HS-5 (cell line): Measurements from ENCODE around the gene AMPD1.

Experiments
- DNase-seq: peaks from one replicate; pipeline ENCODE4 v3.0.0-alpha.2; 2012; ENCODE audit warnings: low read depth

AMPD1 gene

DNA sequence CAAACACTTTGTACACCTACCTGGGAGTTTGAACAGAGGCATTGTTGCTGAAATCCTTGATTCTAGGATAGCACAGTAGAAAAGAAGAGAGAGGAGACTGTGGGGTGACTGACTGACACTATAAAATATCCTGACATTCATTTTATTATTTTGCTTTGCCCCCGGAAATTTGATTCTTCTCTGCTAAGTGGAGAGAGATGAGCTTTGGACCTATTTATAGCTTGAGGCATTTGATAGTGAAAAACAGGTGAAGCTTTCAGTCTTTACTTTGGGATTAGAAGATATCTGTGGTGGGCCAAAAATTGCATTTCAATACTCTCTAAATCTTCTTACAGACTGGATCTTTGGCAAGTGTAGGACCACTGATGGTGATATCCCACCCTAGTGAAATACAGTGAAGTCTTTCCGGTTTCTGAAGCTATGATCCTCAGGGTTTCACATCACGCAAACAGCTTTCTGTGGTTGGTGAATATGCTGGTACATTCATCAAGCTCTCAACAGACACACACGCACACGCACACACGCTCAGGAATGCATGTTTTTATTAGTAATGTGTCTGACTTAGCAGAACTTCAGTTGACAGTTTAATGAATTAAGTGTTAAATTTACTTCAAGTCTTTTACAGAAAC, at the start of gene AMPD1:
AMPD1 (minus strand) TSS at position 117 of the 629 bp plus-strand sequence; CDS start at position 42, 75 bp downstream.
- no peak for DNase-seq

- no peak for DNase-seq
These were observed 46.8 kb upstream of the AMPD1 start for GRCh38 chr1:114741963-114742746.

GRCh38 chr1:114740331-114740730, 45.0 kb upstream of the AMPD1 start:
- no peak for DNase-seq

GRCh38 chr1:114737314-114737849, 42.0 kb upstream of the AMPD1 start:
- no peak for DNase-seq

DNA sequence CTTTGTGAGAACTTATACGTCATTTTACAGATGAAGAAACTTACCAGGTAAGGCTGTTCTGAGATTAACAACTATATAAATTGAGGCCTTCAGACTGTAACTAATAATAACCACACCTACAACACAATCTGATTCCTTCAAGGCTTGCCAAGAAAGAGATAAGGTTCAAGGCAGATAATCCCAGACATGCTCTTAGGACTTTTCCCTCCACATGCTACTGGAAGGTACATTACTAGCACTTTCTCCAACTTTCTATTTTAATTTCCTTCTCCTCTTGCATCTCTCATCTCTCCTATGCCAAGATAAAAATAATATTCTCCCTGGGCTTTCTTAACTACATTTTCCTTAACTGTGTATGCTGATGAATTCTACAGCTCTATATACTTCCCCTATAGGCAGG, 40.1 kb upstream of the AMPD1 start:
- DNase-seq: no peak

DNA sequence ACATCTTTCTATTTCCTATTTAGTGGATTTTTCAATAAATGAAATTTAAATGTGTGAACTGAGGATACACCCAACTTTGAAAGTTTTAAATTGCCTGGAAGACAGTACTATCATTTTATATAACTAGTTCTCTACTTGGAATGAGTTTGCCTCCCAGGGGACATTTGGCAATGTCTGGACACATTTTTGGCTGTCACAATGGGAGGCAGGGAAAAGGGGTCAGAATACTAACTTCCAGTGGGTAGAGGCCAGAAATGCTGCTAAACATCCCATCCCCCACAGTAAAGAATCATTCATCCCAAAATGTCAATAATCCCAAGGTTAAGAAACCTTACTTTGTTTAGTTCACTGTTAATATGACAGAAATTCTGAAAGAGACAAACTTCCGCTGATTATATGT, 34.4 kb upstream of the AMPD1 start:
- no peak for DNase-seq

DNA sequence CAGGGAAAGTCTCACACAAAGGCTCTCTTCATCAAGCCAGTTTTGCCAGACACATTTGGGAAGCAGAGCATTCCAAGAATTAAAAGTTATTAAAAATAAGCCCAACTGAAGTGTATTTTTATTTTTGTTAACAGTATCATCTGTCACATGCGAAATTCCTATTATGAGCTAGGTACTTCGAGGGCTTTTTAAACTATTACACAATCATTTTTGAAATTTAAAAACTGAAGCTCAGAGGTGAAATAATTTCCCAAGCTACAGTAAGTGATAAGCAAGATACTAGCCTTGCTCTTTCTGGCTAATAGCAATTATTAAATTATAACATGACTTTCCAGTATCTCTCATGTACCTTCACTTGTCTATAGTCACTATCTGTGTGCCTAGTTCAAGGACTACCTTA, 33.2 kb upstream of the AMPD1 start:
- DNase-seq: no peak

- no peak for DNase-seq
These were observed 29.9 kb upstream of the AMPD1 start for GRCh38 chr1:114725230-114725629.

- DNase-seq: no peak
These were observed 28.6 kb upstream of the AMPD1 start for GRCh38 chr1:114723915-114724314.

- no peak for DNase-seq
These were observed 28.1 kb upstream of the AMPD1 start for GRCh38 chr1:114723457-114723856.

- DNase-seq: no peak
These were observed 25.1 kb upstream of the AMPD1 start for GRCh38 chr1:114720492-114720891.

DNA sequence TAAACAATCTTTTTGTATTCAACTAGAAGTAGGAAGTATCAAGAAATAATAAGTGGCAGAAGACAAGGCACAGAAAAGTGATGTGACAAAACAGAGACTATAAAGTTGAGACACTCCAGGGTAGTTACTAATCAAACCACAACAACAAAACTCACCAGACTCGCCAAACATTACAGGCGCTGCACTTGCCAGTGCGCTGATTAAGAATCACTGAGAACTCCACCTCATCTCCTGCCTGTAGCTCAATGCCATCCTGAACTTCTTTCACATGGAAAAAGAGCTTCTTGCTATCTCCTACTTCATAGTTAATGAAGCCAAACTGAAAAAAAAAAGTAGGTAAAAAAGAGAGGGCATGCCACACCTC, 24.1 kb upstream of the AMPD1 start:
- DNase-seq: no peak

GRCh38 chr1:114718661-114719423, 23.5 kb upstream of the AMPD1 start:
- peak; percentile 15 for DNase-seq

DNA sequence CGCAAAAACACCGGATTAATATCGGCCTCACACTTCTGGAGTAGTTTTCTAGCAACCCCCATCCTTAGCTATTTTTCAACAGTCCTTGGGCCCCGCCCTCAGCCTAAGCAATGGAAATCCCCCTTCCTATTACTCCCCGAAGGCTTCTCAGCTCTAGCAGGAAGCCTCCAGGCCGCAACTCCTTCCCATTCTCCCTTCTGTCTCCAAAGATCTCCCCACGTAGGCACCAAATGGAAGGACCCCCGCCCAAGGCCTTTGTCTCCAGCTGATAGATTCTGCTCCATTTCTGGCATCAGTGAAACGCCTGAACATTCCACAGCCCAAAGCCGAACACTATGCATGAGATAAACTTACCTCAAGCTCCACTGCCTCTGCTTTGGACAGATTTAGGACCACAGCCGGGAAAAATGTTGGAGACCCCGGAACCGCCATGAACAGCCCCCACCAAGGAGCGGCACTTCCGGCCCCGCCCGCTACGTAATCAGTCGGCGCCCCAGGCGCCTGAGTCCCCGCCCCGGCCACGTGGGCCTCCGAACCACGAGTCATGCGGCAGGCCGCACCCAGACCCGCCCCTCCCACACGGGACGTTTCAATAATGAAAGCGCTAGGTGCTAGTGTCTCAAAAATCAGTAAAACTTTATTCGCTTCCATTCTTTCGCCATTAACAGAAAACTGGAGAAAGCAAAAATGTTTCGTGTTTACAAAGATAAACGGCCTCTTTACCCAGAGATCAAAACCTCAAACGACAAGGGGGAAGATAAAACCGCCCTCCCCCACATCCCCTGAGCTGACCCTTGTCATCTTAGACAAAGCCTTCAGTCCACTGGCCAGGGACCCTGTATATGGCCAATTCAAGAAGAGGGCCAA, 21.2 kb upstream of the AMPD1 start, which contains the start of gene NRAS:
NRAS (minus strand) TSS at position 468 of the 867 bp plus-strand sequence. CDS start 611 bp downstream, outside the sequence.
- DNase-seq: peak; percentile 67

DNA sequence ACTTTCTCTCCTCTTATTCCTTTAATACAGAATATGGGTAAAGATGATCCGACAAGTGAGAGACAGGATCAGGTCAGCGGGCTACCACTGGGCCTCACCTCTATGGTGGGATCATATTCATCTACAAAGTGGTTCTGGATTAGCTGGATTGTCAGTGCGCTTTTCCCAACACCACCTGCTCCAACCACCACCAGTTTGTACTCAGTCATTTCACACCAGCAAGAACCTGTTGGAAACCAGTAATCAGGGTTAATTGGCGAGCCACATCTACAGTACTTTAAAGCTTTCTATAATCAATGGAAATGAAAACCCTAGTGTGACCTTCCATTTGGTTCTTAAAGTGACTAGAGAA, 20.6 kb upstream of the AMPD1 start:
- DNase-seq: peak; percentile 8

- no peak for DNase-seq
These were observed 17.6 kb upstream of the AMPD1 start for GRCh38 chr1:114712977-114713376.

GRCh38 chr1:114710360-114710759, 15.0 kb upstream of the AMPD1 start:
- DNase-seq: no peak

DNA sequence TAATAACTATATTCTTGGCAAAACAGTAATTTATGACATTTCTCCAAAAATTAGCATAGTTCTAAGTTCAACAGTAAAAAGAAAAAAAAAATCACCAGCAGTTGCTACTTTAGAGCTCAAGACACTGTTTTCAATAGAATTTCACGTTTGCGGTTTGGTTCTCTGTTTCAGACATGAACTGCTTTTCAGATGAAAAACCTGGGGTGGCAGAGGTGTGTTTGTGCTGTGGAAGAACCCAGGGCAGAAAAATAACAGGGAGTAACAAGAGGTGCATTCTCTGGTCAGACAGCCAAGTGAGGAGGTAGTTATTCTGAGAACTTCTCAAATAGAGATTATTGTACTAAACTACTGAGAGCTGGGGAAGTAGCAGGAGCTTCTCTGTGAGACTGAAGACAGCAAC, 12.3 kb upstream of the AMPD1 start:
- DNase-seq: no peak

- DNase-seq: no peak
These were observed 7.9 kb upstream of the AMPD1 start for GRCh38 chr1:114703242-114703641.

- DNase-seq: no peak
These were observed 7.4 kb upstream of the AMPD1 start for GRCh38 chr1:114702737-114703136.

DNA sequence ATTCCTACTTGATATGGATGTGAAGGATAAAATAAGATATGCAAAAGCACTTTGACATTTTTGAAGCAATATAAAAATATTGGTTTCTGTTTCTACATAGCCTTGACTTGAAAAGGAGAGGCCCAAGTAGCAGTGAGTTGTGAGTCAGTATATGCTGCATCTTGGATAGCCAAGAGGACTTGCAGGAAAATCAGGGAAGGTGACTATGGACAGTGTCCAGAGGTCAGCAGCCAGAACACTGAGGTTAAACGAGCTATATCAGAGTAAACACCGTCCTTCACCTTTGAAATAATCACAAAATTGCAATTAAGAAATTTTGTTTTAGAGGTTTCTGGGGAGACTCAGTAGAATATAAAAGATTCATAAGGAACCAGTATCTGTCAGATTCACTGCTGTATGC, 6.6 kb upstream of the AMPD1 start:
- DNase-seq: no peak
